GM12891 (cell line): ENCODE results near the gene ARL2.

ENCODE experiments used
- PAX5 ChIP-seq: IDR thresholded peaks from 2 replicates; pipeline ENCODE4 v1.6.1; 2011; ENCODE audit warnings: low read length, moderate library complexity, mild to moderate bottlenecking; ENCODE audit not compliant: insufficient read depth, severe bottlenecking
- POLR2A ChIP-seq: IDR thresholded peaks from 2 replicates; pipeline ENCODE4 v1.6.1; 2011; ENCODE audit warnings: low read depth, low read length, control low read depth
- POLR2AphosphoS5 ChIP-seq: IDR thresholded peaks from 2 replicates; pipeline ENCODE4 v1.6.1; 2011; ENCODE audit warnings: low read depth, low read length, control low read depth
- POU2F2 ChIP-seq: IDR thresholded peaks from 2 replicates; pipeline ENCODE4 v1.6.1; 2011; ENCODE audit warnings: low read depth, mild to moderate bottlenecking, control low read depth, low read length, moderate library complexity
- SPI1 ChIP-seq: IDR thresholded peaks from 2 replicates; pipeline ENCODE4 v1.6.1; 2011; ENCODE audit warnings: low read depth, low read length, control low read depth
- TAF1 ChIP-seq: IDR thresholded peaks from 2 replicates; pipeline ENCODE4 v1.6.1; 2011; ENCODE audit warnings: low read depth, low read length, control low read depth

- TF ChIP-seq POLR2A = no peak
- TF ChIP-seq TAF1 = no peak
- TF ChIP-seq POLR2AphosphoS5 = no peak
- TF ChIP-seq PAX5 = no peak
- no peak for TF ChIP-seq SPI1
- TF ChIP-seq POU2F2 = no peak
These were observed 7.5 kb downstream of the ARL2 start for GRCh38 chr11:65021509-65021908.
